ENCODE results near the gene INTU. TPM values are rescaled to one million over a fixed set of nuclear protein-coding genes. Genes with fewer than 3 reads are reported as not detected.

Gene INTU
- total RNA-seq, 1 experiment from 2014 or later: 2.0 TPM

DNA sequence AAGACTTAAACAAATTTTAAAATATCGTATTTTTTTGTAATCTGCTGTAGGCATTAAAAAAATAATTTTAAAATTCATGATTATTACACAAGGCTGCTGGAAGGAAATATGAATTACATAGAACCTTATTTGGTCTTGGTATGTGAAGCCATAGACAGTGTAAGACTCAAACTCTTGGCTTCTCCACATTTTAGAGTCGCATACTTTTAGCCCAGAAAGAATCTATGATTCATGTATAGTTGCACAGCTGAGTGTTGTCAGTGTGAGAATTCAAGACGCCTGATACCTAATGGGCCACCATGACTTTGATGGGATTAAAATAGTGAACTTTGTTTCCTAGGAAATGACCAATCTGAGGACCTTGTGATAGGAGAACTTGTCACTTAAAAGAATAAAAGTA is 1.4 kb downstream of the INTU start:
- Mint-ChIP-seq H3K4me3 (ENCODE audit: unreplicated experiment) (no peak overlapping the region), H3K27ac (ENCODE audit: unreplicated experiment) (no peak overlapping the region), H3K27me3 (ENCODE audit: insufficient read depth, unreplicated experiment) (no peaks in the 10 kb centered on the region), H3K36me3 (ENCODE audit: insufficient read depth, unreplicated experiment) (peaks cover 7% of the 10 kb centered on the region), H3K9me3 (ENCODE audit: unreplicated experiment) (no peaks in the 10 kb centered on the region), H3K4me1 (ENCODE audit: low read depth, unreplicated experiment) (no peaks in the 10 kb centered on the region)
- no peaks in the 10 kb centered on the region; the same call in 1 of the 2 replicates for H3K27me3 ChIP-seq (replicated peaks; ENCODE audit: control insufficient read depth, insufficient read depth, low read length)
- TF ChIP-seq, protein P1, sequence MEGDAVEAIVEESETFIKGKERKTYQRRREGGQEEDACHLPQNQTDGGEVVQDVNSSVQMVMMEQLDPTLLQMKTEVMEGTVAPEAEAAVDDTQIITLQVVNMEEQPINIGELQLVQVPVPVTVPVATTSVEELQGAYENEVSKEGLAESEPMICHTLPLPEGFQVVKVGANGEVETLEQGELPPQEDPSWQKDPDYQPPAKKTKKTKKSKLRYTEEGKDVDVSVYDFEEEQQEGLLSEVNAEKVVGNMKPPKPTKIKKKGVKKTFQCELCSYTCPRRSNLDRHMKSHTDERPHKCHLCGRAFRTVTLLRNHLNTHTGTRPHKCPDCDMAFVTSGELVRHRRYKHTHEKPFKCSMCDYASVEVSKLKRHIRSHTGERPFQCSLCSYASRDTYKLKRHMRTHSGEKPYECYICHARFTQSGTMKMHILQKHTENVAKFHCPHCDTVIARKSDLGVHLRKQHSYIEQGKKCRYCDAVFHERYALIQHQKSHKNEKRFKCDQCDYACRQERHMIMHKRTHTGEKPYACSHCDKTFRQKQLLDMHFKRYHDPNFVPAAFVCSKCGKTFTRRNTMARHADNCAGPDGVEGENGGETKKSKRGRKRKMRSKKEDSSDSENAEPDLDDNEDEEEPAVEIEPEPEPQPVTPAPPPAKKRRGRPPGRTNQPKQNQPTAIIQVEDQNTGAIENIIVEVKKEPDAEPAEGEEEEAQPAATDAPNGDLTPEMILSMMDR (IDR thresholded peaks at IDR 0.05; ENCODE audit: insufficient read depth in 1 of 2, low read depth in 1 of 2, low read length in 1 of 2, severe bottlenecking in 1 of 2, unreplicated experiment in 1 of 2): no peak
- no TSS peak for BruUV-seq (replicated peaks)
- no peaks in the 10 kb centered on the region for H3K4me1 ChIP-seq
- CTCF ChIA-PET: no interaction called here
- H3K9me3 ChIP-seq: no peaks in the 10 kb centered on the region
- intact Hi-C loops (cut with micrococcal nuclease; ENCODE audit: unreplicated experiment): no loop called here
- POLR2A ChIA-PET: no interaction called here
- no peak overlapping the region for H3K4me3 ChIP-seq (ENCODE audit: low read depth, low read length)
- no peaks in the 10 kb centered on the region for H3K36me3 ChIP-seq (ENCODE audit: control insufficient read depth, insufficient read depth, low read length)
- no peak for DNase-seq

DNA sequence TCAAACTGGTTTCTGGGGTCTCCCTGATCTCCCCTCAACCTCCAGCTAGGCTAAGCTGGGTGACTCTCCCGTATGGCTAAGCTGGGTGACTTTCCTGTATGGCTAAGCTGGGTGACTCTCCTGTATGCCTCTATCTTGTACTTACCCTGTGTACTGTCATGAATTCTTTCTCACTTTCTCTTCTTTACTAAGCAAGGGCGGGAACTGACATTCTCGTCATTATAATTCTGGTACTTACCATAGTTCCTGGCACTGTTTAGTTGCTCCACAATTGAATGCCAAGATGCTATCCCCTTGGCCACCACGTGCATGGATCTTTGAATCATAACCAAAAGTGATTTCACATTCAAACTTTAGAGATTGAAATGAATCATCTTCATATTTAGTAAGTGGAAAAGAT is 8.8 kb downstream of the INTU start:
- ChIA-PET CTCF (no interaction called here), POLR2A (no interaction called here)
- H3K27me3 Mint-ChIP-seq (ENCODE audit: insufficient read depth, unreplicated experiment): no peaks in the 10 kb centered on the region
- intact Hi-C loops (cut with micrococcal nuclease; ENCODE audit: unreplicated experiment): no loop called here
- H3K4me3 Mint-ChIP-seq (ENCODE audit: unreplicated experiment): no peak overlapping the region
- BruUV-seq (replicated peaks): no TSS peak
- no peak for DNase-seq
- Histone ChIP-seq H3K9me3 (no peaks in the 10 kb centered on the region), H3K36me3 (ENCODE audit: control insufficient read depth, insufficient read depth, low read length) (no peaks in the 10 kb centered on the region), H3K4me3 (ENCODE audit: low read depth, low read length) (no peak overlapping the region), H3K27me3 (replicated peaks; ENCODE audit: control insufficient read depth, insufficient read depth, low read length) (no peaks in the 10 kb centered on the region), H3K4me1 (no peaks in the 10 kb centered on the region)
- H3K9me3 Mint-ChIP-seq (ENCODE audit: unreplicated experiment): no peaks in the 10 kb centered on the region
- no peaks in the 10 kb centered on the region for H3K36me3 Mint-ChIP-seq (ENCODE audit: insufficient read depth, unreplicated experiment)
- no peak overlapping the region for H3K27ac Mint-ChIP-seq (ENCODE audit: unreplicated experiment)
- TF ChIP-seq, protein P1 (IDR thresholded peaks at IDR 0.05; ENCODE audit: insufficient read depth in 1 of 2, low read depth in 1 of 2, low read length in 1 of 2, severe bottlenecking in 1 of 2, unreplicated experiment in 1 of 2): no peak
- H3K4me1 Mint-ChIP-seq (ENCODE audit: low read depth, unreplicated experiment): no peaks in the 10 kb centered on the region

DNA sequence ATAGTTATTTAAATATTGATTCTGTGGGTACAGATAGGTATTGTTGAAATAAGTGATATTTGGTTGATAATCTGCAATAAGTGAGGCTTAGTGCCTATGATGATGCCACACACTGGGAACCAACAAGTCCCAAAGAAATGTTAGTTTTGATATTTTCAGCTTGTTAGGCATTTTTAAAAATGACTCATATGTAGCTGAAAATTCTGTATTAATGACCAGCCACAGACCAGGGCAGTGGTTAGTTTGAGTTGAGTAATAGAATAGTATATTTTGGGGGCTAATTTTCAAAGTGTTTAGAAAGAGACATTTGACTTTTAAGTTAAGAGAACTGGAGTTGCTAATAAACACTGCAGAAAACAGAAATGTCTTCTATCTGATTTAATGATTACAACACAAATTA is 9.4 kb downstream of the INTU start:
- Mint-ChIP-seq H3K4me3 (ENCODE audit: unreplicated experiment) (no peak overlapping the region), H3K9me3 (ENCODE audit: unreplicated experiment) (no peaks in the 10 kb centered on the region), H3K27ac (ENCODE audit: unreplicated experiment) (no peak overlapping the region), H3K27me3 (ENCODE audit: insufficient read depth, unreplicated experiment) (no peaks in the 10 kb centered on the region), H3K4me1 (ENCODE audit: low read depth, unreplicated experiment) (no peaks in the 10 kb centered on the region), H3K36me3 (ENCODE audit: insufficient read depth, unreplicated experiment) (no peaks in the 10 kb centered on the region)
- H3K27me3 ChIP-seq (replicated peaks; ENCODE audit: control insufficient read depth, insufficient read depth, low read length): no peaks in the 10 kb centered on the region
- ChIA-PET POLR2A (no interaction called here), CTCF (no interaction called here)
- TF ChIP-seq, protein P1 (IDR thresholded peaks at IDR 0.05; ENCODE audit: insufficient read depth in 1 of 2, low read depth in 1 of 2, low read length in 1 of 2, severe bottlenecking in 1 of 2, unreplicated experiment in 1 of 2): no peak
- DNase-seq: no peak
- intact Hi-C loops (cut with micrococcal nuclease; ENCODE audit: unreplicated experiment): no loop called here
- no peaks in the 10 kb centered on the region for H3K36me3 ChIP-seq (ENCODE audit: control insufficient read depth, insufficient read depth, low read length)
- H3K9me3 ChIP-seq: no peaks in the 10 kb centered on the region
- no TSS peak for BruUV-seq (replicated peaks)
- no peak overlapping the region for H3K4me3 ChIP-seq (ENCODE audit: low read depth, low read length)
- no peaks in the 10 kb centered on the region for H3K4me1 ChIP-seq

Measured in Caco-2 (cell line).